GM18507 (cell line): ENCODE data around the gene TNFSF15.
A peak's percentile ranks its signal among the peaks of the same experiment; 100 is the strongest.

Experiments
- DNase-seq: peaks from one replicate; pipeline ENCODE4 v3.0.0; 2011; ENCODE audit warnings: low read depth; ENCODE audit not compliant: insufficient read length; ENCODE audit errors: extremely low spot score
- FAIRE-seq: peaks from 2 replicates; lab custom pipeline; 2011; peaks lifted over from hg19 to GRCh38; lab: Jason Lieb, UNC

The TNFSF15 gene

DNA sequence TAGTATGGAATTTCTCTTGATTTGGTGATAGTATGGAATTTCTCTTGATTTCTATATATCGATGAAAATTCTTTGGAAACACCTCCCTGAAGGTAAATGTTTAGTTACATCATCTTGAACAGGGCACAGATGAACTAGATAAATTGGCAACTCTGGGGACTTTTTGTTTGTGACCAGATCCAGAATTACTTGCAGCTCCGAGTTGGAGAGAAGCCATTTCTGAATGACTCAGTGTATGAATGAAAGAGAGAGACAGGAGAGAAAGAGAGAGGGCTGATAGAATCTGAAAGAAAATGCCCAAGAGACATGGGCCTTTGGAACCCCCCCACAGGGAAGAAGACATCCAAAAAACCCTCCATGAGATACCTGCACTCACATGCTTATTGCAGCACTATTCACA is 14.1 kb downstream of the TNFSF15 start:
- FAIRE-seq, result no peak
- no peak for DNase-seq

- FAIRE-seq, result no peak
- no peak for DNase-seq
Measured at GRCh38 chr9:114791312-114791711, 14.5 kb downstream of the TNFSF15 start.

GRCh38 chr9:114790521-114790920 is 15.3 kb downstream of the TNFSF15 start:
- DNase-seq, result no peak
- no peak for FAIRE-seq

- DNase-seq (no peak), FAIRE-seq (no peak)
Measured at GRCh38 chr9:114789006-114789405, 16.8 kb downstream of the TNFSF15 start.

DNA sequence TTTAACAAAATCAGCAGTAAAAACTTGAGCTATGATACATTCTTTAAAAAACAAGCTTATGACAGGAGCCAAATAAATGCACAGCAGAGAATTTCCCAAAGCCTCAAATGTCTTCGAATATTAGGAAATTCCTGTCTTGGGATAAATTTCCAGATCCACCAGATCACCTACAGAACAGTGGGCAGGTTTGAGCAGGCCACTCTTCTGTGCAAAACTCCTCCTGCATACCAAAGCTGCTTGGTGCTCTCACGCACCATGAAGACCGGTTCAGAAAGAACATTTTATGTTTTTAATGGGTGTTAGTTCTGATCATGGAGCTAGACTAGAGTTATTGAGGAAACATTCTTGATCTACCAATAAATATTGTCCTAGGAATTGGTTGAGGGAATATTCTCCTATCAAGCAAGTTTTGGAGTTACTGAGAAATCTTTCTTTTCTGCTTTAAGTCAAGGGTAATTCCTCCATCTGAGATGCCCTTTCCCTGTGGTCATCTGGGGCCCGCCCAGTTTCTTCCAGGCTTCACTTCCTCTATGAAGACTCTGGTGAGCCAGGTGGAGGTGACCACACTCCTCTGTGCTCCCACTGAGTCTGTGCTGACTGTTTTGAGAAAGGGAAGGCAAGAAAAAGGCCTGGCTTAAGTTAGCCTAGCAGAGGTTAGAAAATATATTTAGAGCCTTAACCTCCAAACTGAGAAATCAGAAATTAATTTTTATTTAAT is 17.9 kb downstream of the TNFSF15 start:
- DNase-seq (no peak), FAIRE-seq (no peak)

- no peak for FAIRE-seq
- DNase-seq, result no peak
Measured at GRCh38 chr9:114787214-114787613, 18.6 kb downstream of the TNFSF15 start.

DNA sequence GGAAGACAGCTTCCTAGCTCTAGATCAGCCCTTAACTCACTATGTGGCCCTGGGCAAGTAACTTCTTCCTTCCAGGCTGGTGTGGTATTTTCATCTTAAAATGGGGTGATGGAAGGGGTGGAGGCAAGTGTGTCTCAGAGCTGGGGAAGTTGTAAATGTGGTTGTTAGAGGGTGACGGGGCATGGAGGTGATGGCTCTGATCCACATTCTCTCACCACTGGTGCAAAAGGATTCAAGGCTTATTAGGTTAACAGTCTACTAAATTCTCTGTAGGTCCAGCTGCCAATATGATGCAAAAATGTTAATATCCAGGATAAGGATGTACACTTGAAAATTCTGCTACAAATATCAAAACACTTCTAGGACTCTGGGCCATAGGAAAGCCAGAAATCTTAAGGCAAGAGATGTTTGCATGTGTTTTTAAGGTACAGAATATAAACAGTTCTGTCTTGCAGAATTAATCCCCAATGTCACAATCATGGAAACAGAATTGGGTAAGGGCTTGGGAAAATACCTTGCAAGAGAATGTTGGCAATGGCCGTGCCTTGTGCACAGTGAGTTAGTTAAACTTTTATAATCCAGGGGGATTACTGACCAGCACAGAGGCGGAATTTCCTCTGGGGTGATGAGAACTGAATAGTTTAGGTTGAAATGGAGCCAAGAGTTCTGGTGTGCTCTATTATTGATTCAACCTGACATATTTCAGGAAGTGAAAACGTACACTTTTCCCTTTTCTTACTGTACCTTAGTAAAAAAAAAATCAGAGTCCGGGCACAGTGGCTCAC is 19.8 kb downstream of the TNFSF15 start:
- DNase-seq (no peak), FAIRE-seq (no peak)

GRCh38 chr9:114784721-114785279 is 21.0 kb downstream of the TNFSF15 start:
- DNase-seq, result no peak
- no peak for FAIRE-seq

DNA sequence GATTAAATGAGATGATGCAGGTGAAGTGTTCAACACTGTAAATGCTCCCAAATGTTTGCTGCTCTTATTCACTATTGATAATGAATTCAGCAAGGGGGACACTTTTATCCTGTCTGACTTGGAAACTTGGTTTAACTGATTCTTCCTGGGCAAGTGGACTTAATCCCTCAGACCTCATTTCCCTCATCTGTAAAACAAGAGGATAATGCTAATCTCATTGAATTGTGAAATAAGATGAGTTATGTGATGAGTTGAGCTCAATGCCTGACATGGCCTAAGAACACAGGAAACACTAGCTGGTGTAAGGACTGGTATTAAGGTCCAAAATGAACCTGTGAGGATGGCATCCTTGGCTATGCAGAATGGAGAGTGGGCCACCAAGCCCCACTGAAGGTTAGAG is 23.3 kb downstream of the TNFSF15 start:
- FAIRE-seq (no peak), DNase-seq (no peak)

DNA sequence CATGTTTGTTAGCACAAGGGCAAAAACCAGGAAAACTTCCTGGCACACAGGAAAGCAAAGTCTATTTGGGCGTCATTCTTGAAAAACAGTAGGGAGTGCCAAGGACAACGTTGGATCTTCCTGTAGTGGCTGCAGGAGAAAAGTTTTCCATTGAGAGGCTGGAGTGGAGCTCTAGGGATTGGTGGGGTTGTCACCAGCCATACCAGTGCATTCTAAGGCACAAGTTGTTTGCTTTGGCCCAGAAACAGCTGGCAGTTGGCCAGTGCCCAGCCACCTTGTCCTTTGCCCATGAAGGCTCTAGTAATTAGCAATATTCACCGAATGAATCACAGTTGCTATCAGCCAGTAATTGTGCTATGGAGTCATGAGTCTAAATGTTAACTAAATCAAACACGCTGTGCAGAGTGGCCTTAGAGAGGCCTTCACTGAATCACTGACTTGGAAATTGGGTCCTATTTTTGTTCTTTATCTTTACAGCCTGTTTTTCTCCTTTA is 26.4 kb downstream of the TNFSF15 start:
- no peak for DNase-seq
- no peak for FAIRE-seq

- DNase-seq (no peak), FAIRE-seq (no peak)
Measured at GRCh38 chr9:114777821-114778609, 27.8 kb downstream of the TNFSF15 start.

DNA sequence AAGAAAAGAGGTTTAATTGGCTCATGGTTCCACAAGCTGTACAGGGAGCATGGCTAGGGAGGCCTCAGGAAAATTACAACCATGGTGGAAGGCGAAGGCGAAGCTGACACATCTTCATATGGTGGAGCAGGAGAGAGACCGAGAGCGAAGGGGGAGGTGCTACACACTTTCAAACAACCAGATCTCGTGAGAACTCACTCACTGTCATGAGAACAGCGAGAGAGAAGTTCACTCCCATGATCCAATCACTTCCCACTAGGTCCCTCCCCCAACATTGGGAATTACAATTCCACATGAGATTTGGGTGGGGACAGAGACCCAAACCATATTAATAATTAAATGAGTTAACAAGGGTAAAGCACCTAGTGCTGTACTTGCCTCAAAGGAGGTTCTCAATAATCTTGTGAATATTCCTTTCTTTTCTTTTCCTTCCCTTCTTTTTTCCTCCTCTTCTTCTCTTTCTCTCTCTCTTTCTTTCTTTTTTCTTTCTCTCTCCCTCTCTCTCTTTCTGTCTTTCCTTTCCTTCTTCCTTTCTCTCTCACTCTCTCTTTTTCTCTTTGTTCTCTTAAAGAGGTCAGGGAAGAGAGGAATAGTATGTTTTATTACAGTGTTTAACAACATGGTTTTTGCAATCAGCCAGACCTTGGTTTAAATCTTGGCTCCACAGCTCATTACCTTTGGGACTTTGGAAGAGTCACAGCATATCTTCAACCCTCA is 29.0 kb downstream of the TNFSF15 start:
- no peak for FAIRE-seq
- no peak for DNase-seq

DNA sequence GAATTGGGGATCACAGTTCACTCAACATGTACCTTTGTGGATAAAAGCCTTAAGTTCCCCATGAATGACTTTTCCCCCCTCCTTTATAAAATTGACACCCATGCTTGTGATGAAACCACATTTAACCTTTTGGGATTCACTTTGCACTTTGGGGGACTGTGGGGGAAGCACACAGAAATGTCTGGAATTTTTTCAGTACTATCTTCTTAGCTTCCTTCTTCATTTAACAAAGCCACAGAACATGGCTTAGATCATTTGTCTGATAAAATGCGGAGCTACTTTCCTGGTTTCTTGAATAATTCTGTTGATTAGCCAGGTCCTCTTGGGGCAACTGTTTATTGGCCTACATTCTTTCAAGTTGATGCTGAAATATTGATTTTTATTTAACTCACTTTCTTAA is 29.9 kb downstream of the TNFSF15 start:
- no peak for DNase-seq
- FAIRE-seq, result no peak

- DNase-seq (no peak), FAIRE-seq (no peak)
Measured at GRCh38 chr9:114775121-114775520, 30.7 kb downstream of the TNFSF15 start.

GRCh38 chr9:114774524-114774923 is 31.3 kb downstream of the TNFSF15 start:
- peak; percentile 50 for FAIRE-seq

GRCh38 chr9:114771889-114772288 is 34.0 kb downstream of the TNFSF15 start:
- no peak for FAIRE-seq
- no peak for DNase-seq

More at GRCh38 chr9:114774524-114774923, 31.3 kb downstream of the TNFSF15 start:
- DNase-seq, result no peak

DNA sequence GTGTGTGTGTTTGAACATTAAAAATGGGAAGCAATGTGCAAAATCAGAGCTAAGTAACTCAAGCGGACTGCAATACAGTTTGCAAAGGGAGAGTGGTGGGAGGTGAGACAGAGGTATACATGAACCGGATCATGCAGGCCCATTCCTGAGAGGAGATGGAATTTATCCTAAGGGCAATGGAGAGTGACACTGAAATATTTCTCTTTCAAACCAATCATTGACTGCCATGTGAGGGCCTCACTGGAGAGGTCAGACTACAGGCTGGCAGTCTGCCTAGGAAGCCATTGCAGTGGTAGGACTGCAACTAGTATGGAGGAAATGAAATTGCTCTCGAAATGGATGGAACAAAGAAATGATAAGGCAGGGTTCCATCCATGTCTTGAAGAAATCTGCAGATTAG is 34.8 kb downstream of the TNFSF15 start:
- FAIRE-seq, result no peak
- DNase-seq, result no peak

DNA sequence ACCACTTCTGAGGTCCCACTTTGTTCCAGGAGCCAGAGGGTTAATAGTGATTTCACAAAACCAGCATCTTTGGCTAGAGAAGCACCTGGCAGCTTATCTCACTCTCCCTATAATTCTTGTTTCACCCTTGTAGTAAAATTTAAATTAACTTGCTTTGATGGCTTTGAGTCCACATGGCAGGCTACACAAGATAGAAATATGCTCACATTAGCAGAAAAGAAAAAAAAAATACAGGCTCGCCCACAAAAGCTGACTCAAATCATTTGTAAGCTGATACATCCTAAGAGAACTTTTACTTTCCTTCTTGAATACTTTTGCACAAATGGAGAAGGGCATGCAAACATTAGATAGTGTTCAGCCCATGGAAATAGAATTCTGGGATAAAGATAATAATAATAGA is 36.2 kb downstream of the TNFSF15 start:
- FAIRE-seq, result no peak

GRCh38 chr9:114763220-114763619 is 42.6 kb downstream of the TNFSF15 start:
- DNase-seq (no peak), FAIRE-seq (no peak)

More for the DNA sequence above, 36.2 kb downstream of the TNFSF15 start:
- DNase-seq, result no peak
